Measurements from ENCODE around the gene GNG12.

Gene GNG12

DNA sequence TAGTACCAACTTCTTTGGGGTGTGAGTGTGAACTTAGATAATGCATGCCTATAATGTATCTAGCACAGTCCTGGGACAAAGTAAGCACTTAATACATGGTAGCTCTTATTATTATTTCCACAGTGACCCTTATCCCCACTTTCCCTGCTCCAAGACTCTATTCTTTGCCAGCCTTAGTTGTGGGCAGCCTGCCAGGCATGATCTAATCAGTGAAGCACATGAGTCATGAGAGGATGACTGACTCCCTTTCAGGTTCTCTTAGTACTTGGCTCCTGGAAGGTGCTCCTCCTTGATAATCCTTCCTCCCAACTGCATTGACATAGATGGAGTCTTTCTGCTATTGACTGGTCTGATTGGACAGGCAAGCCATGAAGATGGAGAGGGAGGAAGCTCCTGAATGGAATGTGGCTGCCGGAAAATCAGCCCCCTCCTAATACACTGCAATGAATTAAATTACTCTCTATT, 17.4 kb upstream of the GNG12 start:
- TF ChIP-seq TOX (CRISPR knock-in tag; IDR thresholded peaks at IDR 0.05; ENCODE audit: borderline replicate concordance) (no peak), ESRRG (CRISPR knock-in tag; IDR thresholded peaks at IDR 0.05) (no peak), ZFP30 (CRISPR knock-in tag; IDR thresholded peaks at IDR 0.05) (no peak), ZFP3 (CRISPR knock-in tag; IDR thresholded peaks at IDR 0.05) (0 out of 2 replicates have a peak, but pooled peaks have one; percentile 48), ZNF70 (CRISPR knock-in tag; IDR thresholded peaks at IDR 0.05) (no peak), BACH2 (CRISPR knock-in tag; IDR thresholded peaks at IDR 0.05; ENCODE audit: borderline replicate concordance) (no peak), ZC3H10 (CRISPR knock-in tag; IDR thresholded peaks at IDR 0.05) (no peak), OSR1 (CRISPR knock-in tag; IDR thresholded peaks at IDR 0.05) (no peak), CSDC2 (CRISPR knock-in tag; IDR thresholded peaks at IDR 0.05) (no peak), RARB (CRISPR knock-in tag; IDR thresholded peaks at IDR 0.05) (no peak), PPARA (CRISPR knock-in tag; IDR thresholded peaks at IDR 0.05; ENCODE audit: borderline replicate concordance) (no peak), ISL1 (CRISPR knock-in tag; IDR thresholded peaks at IDR 0.05) (peak; percentile 37; the same call in 1 of the 2 replicates), TCF4 (CRISPR knock-in tag; IDR thresholded peaks at IDR 0.05; ENCODE audit: borderline replicate concordance) (no peak), ZNF565 (CRISPR knock-in tag; conservative IDR thresholded peaks at IDR 0.05; ENCODE audit: low read depth) (no peak), SNAI2 (CRISPR knock-in tag; IDR thresholded peaks at IDR 0.05) (no peak), ARNTL (CRISPR knock-in tag; IDR thresholded peaks at IDR 0.05; ENCODE audit: borderline replicate concordance, low read depth) (no peak), GLIS3 (CRISPR knock-in tag; IDR thresholded peaks at IDR 0.05) (no peak), ZNF8 (CRISPR knock-in tag; IDR thresholded peaks at IDR 0.05) (no peak)
- TF ChIP-seq, protein P1, sequence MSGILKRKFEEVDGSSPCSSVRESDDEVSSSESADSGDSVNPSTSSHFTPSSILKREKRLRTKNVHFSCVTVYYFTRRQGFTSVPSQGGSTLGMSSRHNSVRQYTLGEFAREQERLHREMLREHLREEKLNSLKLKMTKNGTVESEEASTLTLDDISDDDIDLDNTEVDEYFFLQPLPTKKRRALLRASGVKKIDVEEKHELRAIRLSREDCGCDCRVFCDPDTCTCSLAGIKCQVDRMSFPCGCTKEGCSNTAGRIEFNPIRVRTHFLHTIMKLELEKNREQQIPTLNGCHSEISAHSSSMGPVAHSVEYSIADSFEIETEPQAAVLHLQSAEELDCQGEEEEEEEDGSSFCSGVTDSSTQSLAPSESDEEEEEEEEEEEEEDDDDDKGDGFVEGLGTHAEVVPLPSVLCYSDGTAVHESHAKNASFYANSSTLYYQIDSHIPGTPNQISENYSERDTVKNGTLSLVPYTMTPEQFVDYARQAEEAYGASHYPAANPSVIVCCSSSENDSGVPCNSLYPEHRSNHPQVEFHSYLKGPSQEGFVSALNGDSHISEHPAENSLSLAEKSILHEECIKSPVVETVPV (CRISPR knock-in tag; IDR thresholded peaks at IDR 0.05) = no peak
- TF ChIP-seq, protein P2, sequence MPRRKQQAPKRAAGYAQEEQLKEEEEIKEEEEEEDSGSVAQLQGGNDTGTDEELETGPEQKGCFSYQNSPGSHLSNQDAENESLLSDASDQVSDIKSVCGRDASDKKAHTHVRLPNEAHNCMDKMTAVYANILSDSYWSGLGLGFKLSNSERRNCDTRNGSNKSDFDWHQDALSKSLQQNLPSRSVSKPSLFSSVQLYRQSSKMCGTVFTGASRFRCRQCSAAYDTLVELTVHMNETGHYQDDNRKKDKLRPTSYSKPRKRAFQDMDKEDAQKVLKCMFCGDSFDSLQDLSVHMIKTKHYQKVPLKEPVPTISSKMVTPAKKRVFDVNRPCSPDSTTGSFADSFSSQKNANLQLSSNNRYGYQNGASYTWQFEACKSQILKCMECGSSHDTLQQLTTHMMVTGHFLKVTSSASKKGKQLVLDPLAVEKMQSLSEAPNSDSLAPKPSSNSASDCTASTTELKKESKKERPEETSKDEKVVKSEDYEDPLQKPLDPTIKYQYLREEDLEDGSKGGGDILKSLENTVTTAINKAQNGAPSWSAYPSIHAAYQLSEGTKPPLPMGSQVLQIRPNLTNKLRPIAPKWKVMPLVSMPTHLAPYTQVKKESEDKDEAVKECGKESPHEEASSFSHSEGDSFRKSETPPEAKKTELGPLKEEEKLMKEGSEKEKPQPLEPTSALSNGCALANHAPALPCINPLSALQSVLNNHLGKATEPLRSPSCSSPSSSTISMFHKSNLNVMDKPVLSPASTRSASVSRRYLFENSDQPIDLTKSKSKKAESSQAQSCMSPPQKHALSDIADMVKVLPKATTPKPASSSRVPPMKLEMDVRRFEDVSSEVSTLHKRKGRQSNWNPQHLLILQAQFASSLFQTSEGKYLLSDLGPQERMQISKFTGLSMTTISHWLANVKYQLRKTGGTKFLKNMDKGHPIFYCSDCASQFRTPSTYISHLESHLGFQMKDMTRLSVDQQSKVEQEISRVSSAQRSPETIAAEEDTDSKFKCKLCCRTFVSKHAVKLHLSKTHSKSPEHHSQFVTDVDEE (CRISPR knock-in tag; IDR thresholded peaks at IDR 0.05) = no peak
- TF ChIP-seq, protein P3, sequence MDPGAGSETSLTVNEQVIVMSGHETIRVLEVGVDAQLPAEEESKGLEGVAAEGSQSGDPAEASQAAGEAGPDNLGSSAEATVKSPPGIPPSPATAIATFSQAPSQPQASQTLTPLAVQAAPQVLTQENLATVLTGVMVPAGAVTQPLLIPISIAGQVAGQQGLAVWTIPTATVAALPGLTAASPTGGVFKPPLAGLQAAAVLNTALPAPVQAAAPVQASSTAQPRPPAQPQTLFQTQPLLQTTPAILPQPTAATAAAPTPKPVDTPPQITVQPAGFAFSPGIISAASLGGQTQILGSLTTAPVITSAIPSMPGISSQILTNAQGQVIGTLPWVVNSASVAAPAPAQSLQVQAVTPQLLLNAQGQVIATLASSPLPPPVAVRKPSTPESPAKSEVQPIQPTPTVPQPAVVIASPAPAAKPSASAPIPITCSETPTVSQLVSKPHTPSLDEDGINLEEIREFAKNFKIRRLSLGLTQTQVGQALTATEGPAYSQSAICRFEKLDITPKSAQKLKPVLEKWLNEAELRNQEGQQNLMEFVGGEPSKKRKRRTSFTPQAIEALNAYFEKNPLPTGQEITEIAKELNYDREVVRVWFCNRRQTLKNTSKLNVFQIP (CRISPR knock-in tag; IDR thresholded peaks at IDR 0.05; ENCODE audit: borderline replicate concordance, low read depth) = no peak
- TF ChIP-seq, protein P4, sequence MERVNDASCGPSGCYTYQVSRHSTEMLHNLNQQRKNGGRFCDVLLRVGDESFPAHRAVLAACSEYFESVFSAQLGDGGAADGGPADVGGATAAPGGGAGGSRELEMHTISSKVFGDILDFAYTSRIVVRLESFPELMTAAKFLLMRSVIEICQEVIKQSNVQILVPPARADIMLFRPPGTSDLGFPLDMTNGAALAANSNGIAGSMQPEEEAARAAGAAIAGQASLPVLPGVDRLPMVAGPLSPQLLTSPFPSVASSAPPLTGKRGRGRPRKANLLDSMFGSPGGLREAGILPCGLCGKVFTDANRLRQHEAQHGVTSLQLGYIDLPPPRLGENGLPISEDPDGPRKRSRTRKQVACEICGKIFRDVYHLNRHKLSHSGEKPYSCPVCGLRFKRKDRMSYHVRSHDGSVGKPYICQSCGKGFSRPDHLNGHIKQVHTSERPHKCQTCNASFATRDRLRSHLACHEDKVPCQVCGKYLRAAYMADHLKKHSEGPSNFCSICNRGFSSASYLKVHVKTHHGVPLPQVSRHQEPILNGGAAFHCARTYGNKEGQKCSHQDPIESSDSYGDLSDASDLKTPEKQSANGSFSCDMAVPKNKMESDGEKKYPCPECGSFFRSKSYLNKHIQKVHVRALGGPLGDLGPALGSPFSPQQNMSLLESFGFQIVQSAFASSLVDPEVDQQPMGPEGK (CRISPR knock-in tag; IDR thresholded peaks at IDR 0.05; ENCODE audit: borderline replicate concordance) = no peak
- TF ChIP-seq, protein P5, sequence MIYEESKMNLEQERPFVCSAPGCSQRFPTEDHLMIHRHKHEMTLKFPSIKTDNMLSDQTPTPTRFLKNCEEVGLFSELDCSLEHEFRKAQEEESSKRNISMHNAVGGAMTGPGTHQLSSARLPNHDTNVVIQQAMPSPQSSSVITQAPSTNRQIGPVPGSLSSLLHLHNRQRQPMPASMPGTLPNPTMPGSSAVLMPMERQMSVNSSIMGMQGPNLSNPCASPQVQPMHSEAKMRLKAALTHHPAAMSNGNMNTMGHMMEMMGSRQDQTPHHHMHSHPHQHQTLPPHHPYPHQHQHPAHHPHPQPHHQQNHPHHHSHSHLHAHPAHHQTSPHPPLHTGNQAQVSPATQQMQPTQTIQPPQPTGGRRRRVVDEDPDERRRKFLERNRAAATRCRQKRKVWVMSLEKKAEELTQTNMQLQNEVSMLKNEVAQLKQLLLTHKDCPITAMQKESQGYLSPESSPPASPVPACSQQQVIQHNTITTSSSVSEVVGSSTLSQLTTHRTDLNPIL (CRISPR knock-in tag; IDR thresholded peaks at IDR 0.05; ENCODE audit: low read depth) = peak; percentile 53; the same call in 1 of the 2 replicates
- peak; percentile 80 for ATAC-seq

DNA sequence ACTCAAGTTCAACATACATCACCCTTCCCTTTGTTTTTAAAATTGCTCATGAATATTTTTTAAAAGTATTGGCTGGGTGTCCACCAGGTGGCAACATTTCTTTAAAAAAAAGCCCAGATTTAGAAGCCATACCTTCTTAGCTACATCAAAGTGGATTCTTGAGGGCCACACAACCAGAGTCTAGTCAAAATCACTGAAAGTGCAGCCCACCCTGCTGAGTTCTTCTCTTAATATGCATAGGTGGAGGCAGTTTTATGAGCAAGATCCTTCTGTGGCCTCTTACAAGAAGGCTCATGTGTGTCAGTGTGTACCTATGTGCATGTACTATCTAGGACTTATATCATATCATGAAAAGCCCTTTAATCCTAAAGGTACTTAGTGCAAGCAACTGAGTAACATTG, 16.9 kb upstream of the GNG12 start:
- TF ChIP-seq, protein P5 (CRISPR knock-in tag; IDR thresholded peaks at IDR 0.05; ENCODE audit: low read depth) = no peak
- no peak for TF ChIP-seq ZC3H10 (CRISPR knock-in tag; IDR thresholded peaks at IDR 0.05)
- no peak for TF ChIP-seq TCF4 (CRISPR knock-in tag; IDR thresholded peaks at IDR 0.05; ENCODE audit: borderline replicate concordance)
- TF ChIP-seq GLIS3 (CRISPR knock-in tag; IDR thresholded peaks at IDR 0.05) = no peak
- no peak for TF ChIP-seq ZFP30 (CRISPR knock-in tag; IDR thresholded peaks at IDR 0.05)
- TF ChIP-seq ZNF565 (CRISPR knock-in tag; conservative IDR thresholded peaks at IDR 0.05; ENCODE audit: low read depth) = no peak
- no peak for TF ChIP-seq OSR1 (CRISPR knock-in tag; IDR thresholded peaks at IDR 0.05)
- no peak for TF ChIP-seq BACH2 (CRISPR knock-in tag; IDR thresholded peaks at IDR 0.05; ENCODE audit: borderline replicate concordance)
- ATAC-seq = peak; percentile 61
